ENCODE data around the gene COPS9. TPM values are rescaled to one million over a fixed set of nuclear protein-coding genes. Genes with fewer than 3 reads are reported as not detected.

Gene COPS9
- total RNA-seq, 1 donor from 2014 or later, result 156 TPM

DNA sequence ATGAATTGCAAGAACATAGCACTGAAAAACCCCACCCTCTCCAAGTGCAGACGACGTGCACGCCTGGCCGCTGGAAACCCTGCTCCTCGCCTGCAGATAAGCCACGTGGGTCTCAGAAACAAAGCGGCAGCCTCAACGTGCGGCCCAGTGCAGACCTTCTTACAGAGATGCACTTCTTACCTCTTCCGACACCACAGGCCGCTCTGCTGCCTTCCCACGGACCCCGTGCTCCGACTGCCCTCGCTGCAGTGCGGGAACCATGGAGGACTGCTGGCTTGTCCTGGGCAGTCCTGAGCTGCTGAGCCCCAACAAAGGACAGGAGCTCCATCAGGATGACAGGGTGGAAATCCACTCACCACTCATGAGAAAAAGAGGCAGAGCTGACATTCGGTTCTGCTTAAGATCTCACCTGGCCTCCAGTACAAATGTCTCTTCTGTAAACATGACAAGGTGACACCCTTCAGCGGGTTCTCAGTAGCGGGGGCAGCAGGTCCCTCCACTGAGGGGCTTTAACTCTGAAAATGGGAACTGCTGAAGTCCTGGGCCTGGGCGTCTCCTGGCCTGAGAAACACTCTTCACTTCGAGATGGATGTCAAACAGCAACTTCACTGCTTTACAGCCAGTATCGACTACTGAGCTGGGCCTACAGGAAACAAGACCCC lies 6.2 kb downstream of the COPS9 start:
- Mint-ChIP-seq H3K36me3 (ENCODE audit: unreplicated experiment) (peaks cover 44% of the 10 kb centered on the region), H3K27ac (ENCODE audit: unreplicated experiment) (no peak overlapping the region), H3K9me3 (ENCODE audit: unreplicated experiment) (no peaks in the 10 kb centered on the region), H3K4me1 (ENCODE audit: unreplicated experiment) (peaks cover 8% of the 10 kb centered on the region), H3K4me3 (ENCODE audit: unreplicated experiment) (no peak overlapping the region), H3K27me3 (ENCODE audit: unreplicated experiment) (no peaks in the 10 kb centered on the region)
- TF ChIP-seq CTCF (IDR thresholded peaks at IDR 0.05), result no peak
- no peak for DNase-seq (ENCODE audit: extremely low spot score, unreplicated experiment)

DNA sequence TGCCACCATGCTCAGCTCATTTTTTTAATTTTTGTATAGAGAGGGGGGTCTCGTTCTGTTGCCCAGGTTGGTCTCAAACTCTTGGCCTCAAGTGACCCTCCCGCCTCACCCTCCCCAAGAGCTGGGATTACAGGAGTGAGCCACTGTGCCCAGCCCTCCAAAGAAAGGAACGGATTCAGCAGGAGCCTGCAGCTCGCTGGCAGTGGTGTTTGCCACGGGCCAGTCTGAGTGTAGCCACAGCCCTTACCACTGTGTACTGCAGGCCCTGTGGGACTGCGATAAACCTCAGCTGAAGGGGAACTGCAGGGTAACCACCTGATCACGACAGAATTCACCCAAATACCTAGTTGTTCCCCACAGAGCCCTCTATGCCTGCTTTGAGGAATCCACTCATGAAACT lies 6.8 kb downstream of the COPS9 start:
- Mint-ChIP-seq H3K4me3 (ENCODE audit: unreplicated experiment) (no peak overlapping the region), H3K27ac (ENCODE audit: unreplicated experiment) (no peak overlapping the region), H3K36me3 (ENCODE audit: unreplicated experiment) (peaks cover 44% of the 10 kb centered on the region), H3K27me3 (ENCODE audit: unreplicated experiment) (no peaks in the 10 kb centered on the region), H3K9me3 (ENCODE audit: unreplicated experiment) (no peaks in the 10 kb centered on the region), H3K4me1 (ENCODE audit: unreplicated experiment) (peaks cover 3% of the 10 kb centered on the region)
- DNase-seq (ENCODE audit: extremely low spot score, unreplicated experiment), result no peak
- TF ChIP-seq CTCF (IDR thresholded peaks at IDR 0.05), result no peak

GRCh38 chr2:240128608-240129145 lies 7.4 kb downstream of the COPS9 start:
- Mint-ChIP-seq H3K4me1 (ENCODE audit: unreplicated experiment) (no peaks in the 10 kb centered on the region), H3K36me3 (ENCODE audit: unreplicated experiment) (peaks cover 44% of the 10 kb centered on the region), H3K9me3 (ENCODE audit: unreplicated experiment) (no peaks in the 10 kb centered on the region), H3K27ac (ENCODE audit: unreplicated experiment) (no peak overlapping the region), H3K4me3 (ENCODE audit: unreplicated experiment) (no peak overlapping the region), H3K27me3 (ENCODE audit: unreplicated experiment) (no peaks in the 10 kb centered on the region)
- no peak for DNase-seq (ENCODE audit: extremely low spot score, unreplicated experiment)
- TF ChIP-seq CTCF (IDR thresholded peaks at IDR 0.05), result no peak

- no peak for DNase-seq (ENCODE audit: extremely low spot score, unreplicated experiment)
- H3K36me3 Mint-ChIP-seq (ENCODE audit: unreplicated experiment), result peaks cover 44% of the 10 kb centered on the region
- H3K4me1 Mint-ChIP-seq (ENCODE audit: unreplicated experiment), result no peaks in the 10 kb centered on the region
- H3K27ac Mint-ChIP-seq (ENCODE audit: unreplicated experiment), result no peak overlapping the region
- no peak for TF ChIP-seq CTCF (IDR thresholded peaks at IDR 0.05)
- H3K27me3 Mint-ChIP-seq (ENCODE audit: unreplicated experiment), result no peaks in the 10 kb centered on the region
- no peak overlapping the region for H3K4me3 Mint-ChIP-seq (ENCODE audit: unreplicated experiment)
- no peaks in the 10 kb centered on the region for H3K9me3 Mint-ChIP-seq (ENCODE audit: unreplicated experiment)
Observed at GRCh38 chr2:240127911-240128607, 8.0 kb downstream of the COPS9 start.

DNA sequence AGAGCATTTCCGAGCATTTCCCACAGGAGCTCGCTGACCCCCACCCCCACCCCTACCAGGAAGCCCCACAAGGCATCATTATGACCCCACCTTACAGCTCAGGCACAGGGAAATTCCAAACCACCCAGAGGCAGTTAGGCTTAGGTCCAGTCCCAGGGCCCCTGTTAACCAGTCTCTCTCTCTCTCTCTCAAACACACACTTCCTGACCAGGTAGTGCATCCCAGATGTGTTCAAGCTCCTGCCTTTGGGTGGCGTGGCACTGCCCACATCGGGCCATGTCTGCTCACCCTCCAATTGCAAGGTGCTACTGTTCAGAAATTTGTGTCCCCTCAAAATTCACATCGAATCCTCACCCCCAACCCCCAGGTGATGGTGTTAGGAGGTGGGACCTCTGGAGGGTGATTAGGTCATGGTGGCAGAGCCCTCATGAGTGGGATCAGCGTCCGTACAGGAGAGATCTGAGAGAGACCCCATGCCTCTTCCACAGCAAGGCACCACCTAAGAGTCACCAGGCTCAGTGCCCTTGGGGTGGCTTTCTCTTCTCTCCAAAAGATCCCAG lies 8.8 kb downstream of the COPS9 start:
- Mint-ChIP-seq H3K36me3 (ENCODE audit: unreplicated experiment) (peaks cover 43% of the 10 kb centered on the region), H3K4me1 (ENCODE audit: unreplicated experiment) (no peaks in the 10 kb centered on the region), H3K4me3 (ENCODE audit: unreplicated experiment) (no peak overlapping the region), H3K9me3 (ENCODE audit: unreplicated experiment) (no peaks in the 10 kb centered on the region), H3K27ac (ENCODE audit: unreplicated experiment) (no peak overlapping the region), H3K27me3 (ENCODE audit: unreplicated experiment) (no peaks in the 10 kb centered on the region)
- DNase-seq (ENCODE audit: extremely low spot score, unreplicated experiment), result no peak
- TF ChIP-seq CTCF (IDR thresholded peaks at IDR 0.05), result no peak

Data from osteocyte (in vitro differentiated cells).